Natural killer cell treated with Interleukin-12 subunit alpha and Interleukin-12 subunit beta and Interleukin-15 and Interleukin-18, amount 100 ng/mL, for 72 hours (primary cell): ENCODE measurements around the gene ANKMY1. TPM values are rescaled to one million over a fixed set of nuclear protein-coding genes. Genes with fewer than 3 reads are reported as not detected.

Experiments used
- ATAC-seq, 2 donors: fragments of 150-1000 bp; cut with Tn5 transposase in 1 of 2; sonication (Bioruptor Pico), chemical (Tn5 transposase) in 1 of 2; 2 replicates each; pipeline ENCODE4 v1.10.0; 2021
- DNase-seq: peaks from one replicate; pipeline ENCODE4 v3.0.0; 2022; ENCODE audit warnings: low spot score
- H3K27ac Mint-ChIP-seq, 2 donors: 1 replicate in 1 of 2; 2 replicates in 1 of 2; pipeline ENCODE4 v1.8.0; 2022; ENCODE audit warnings: mixed read lengths in 2 of 2, mild to moderate bottlenecking in 1 of 2, moderate library complexity in 1 of 2
- H3K27me3 Mint-ChIP-seq, 2 donors: 1 replicate in 1 of 2; 2 replicates in 1 of 2; pipeline ENCODE4 v1.8.0; 2022; ENCODE audit warnings: mixed read lengths in 2 of 2
- H3K36me3 Mint-ChIP-seq: one replicate; pipeline ENCODE4 v1.8.0; 2022; ENCODE audit warnings: mixed read lengths
- H3K4me1 Mint-ChIP-seq, 2 donors: 1 replicate in 1 of 2; 2 replicates in 1 of 2; pipeline ENCODE4 v1.8.0; 2022; ENCODE audit warnings: low read depth in 2 of 2, mixed read lengths in 2 of 2, mild to moderate bottlenecking in 1 of 2
- H3K4me3 Mint-ChIP-seq: one replicate; pipeline ENCODE4 v1.8.0; 2022; ENCODE audit warnings: mixed read lengths
- H3K9me3 Mint-ChIP-seq: 2 replicates; pipeline ENCODE4 v1.8.0; 2022; ENCODE audit warnings: mixed read lengths
- total RNA-seq, 2 donors: library from RNA; stranded (reverse); gene quantifications; one replicate each; pipeline ENCODE4 v1.2.3, GENCODE V29; 2022

The ANKMY1 gene
- total RNA-seq, 2 donors from 2014 or later: 13.0 to 40.9 TPM

DNA sequence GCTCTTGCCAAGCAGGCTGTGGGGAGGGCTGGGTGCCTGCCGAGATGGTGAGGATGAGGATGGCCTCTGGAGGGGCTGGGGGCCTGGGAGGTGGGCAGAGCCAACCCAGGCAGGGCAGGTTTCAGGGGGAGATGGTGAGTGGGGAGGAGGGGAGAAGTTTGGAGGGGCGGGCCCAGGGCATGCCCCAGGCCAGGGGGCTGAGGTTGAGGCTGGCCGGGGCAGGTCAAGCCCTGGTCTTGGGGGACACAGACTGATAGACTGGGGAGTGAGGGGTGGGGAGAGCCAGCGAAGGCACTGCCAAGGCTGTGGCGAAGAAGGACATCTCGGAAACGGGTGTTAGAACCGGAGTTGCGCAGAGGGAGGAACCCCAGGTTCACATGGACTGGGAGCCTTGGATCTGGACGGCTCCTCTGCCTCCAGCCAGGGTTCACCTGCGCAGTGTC is 41.4 kb upstream of the ANKMY1 start:
- no peak overlapping the region for H3K27ac Mint-ChIP-seq
- no peak for ATAC-seq
- H3K4me3 Mint-ChIP-seq: no peak overlapping the region
- DNase-seq: no peak
- no peaks in the 10 kb centered on the region for H3K27me3 Mint-ChIP-seq
- H3K9me3 Mint-ChIP-seq: no peaks in the 10 kb centered on the region
- no peaks in the 10 kb centered on the region for H3K4me1 Mint-ChIP-seq
- no peaks in the 10 kb centered on the region for H3K36me3 Mint-ChIP-seq

GRCh38 chr2:240598311-240598911 is 40.6 kb upstream of the ANKMY1 start:
- ATAC-seq: no peak
- DNase-seq: no peak
- Mint-ChIP-seq H3K36me3 (no peaks in the 10 kb centered on the region), H3K27ac (no peak overlapping the region), H3K27me3 (no peaks in the 10 kb centered on the region), H3K4me1 (no peaks in the 10 kb centered on the region), H3K9me3 (no peaks in the 10 kb centered on the region), H3K4me3 (no peak overlapping the region)

DNA sequence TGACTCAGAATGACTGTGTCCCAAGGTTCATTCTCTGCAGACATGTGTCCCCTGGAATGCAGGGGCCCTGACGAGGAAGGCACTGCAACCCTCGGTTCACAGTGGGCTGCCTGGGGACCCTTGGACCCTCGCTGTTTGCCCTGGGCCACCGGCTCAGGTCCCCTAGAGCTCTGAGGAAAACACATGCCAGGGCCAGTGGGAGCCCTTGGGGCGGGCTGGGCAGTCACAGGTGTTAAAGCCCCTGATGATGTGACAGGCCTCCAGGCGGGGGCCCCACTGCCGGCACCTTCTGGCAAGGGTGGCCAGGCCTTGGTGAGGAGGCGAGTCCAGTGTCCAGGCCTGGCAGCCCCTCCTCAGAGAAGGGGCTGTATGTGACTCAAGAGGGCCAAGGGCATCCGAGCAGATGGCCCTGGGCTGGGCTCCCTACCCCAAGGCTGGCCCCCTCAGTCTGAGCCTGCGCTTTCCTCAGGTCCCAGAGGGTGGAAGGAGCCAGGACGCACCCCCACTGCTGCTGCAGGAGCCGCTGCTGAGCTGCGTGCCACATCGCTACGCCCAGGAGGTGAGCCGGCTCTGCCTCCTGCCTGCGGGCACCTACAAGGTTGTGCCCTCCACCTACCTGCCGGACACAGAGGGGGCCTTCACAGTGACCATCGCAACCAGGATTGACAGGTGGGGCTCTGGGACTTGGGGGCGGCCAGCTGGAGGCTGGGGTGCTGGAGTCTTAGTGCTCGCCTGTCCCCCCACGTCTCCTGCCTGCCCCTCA is 39.8 kb upstream of the ANKMY1 start:
- Mint-ChIP-seq H3K4me1 (no peaks in the 10 kb centered on the region), H3K36me3 (no peaks in the 10 kb centered on the region), H3K27ac (no peak overlapping the region), H3K9me3 (no peaks in the 10 kb centered on the region), H3K4me3 (no peak overlapping the region), H3K27me3 (no peaks in the 10 kb centered on the region)
- DNase-seq: no peak
- no peak for ATAC-seq

- no peak overlapping the region for H3K27ac Mint-ChIP-seq
- no peaks in the 10 kb centered on the region for H3K27me3 Mint-ChIP-seq
- DNase-seq (no peak), ATAC-seq (no peak)
- H3K36me3 Mint-ChIP-seq: no peaks in the 10 kb centered on the region
- H3K4me1 Mint-ChIP-seq: no peaks in the 10 kb centered on the region
- no peaks in the 10 kb centered on the region for H3K9me3 Mint-ChIP-seq
- H3K4me3 Mint-ChIP-seq: no peak overlapping the region
Measured at GRCh38 chr2:240597054-240597418, 39.2 kb upstream of the ANKMY1 start.

GRCh38 chr2:240596491-240596931 is 38.7 kb upstream of the ANKMY1 start:
- no peak for ATAC-seq
- H3K27ac Mint-ChIP-seq: no peak overlapping the region

GRCh38 chr2:240596080-240596460 is 38.3 kb upstream of the ANKMY1 start:
- H3K4me3 Mint-ChIP-seq: no peak overlapping the region
- H3K27ac Mint-ChIP-seq: no peak overlapping the region
- H3K4me1 Mint-ChIP-seq: peaks cover 0 to 5% of the 10 kb centered on the region in 2 donors
- H3K27me3 Mint-ChIP-seq: no peaks in the 10 kb centered on the region
- ATAC-seq (no peak), DNase-seq (no peak)
- no peaks in the 10 kb centered on the region for H3K36me3 Mint-ChIP-seq
- H3K9me3 Mint-ChIP-seq: no peaks in the 10 kb centered on the region

More at GRCh38 chr2:240596491-240596931, 38.7 kb upstream of the ANKMY1 start:
- Mint-ChIP-seq H3K4me3 (no peak overlapping the region), H3K9me3 (no peaks in the 10 kb centered on the region), H3K36me3 (no peaks in the 10 kb centered on the region), H3K4me1 (peaks cover 0 to under 1% of the 10 kb centered on the region in 2 donors), H3K27me3 (no peaks in the 10 kb centered on the region)
- DNase-seq: no peak

DNA sequence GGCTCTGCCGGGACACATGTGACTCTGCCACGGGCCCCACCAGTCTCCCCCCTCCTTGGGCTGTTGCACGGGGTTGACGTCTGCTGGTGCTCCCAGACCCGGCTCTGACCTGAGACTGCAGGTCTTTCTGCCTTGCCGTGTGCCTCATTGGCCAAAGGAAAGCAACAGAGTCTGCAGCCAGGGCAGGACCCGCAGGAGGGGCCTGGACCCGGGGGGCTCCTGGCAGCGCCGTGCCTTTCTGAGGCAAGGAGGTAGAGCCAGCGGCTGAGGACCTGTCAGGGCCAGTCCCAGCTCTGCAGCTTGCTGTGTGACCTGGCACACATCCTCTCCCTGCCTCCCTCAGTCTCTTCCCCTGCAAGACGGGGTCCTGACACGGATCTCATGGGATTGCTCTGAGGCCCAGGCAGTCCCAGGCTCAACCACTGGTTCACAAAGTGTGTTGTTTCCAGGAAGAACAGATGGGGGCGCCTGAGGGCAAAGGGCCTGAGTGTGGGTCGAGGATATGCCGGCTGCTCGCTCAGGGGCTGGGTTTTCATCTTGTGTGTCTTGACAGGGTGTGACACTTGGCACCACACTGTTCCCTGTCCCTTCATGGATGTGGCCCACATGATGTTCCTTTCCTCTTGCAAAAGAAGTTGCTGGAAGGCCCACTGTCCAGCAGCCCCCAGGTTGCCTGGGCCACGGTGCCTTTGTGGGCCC is 37.7 kb upstream of the ANKMY1 start:
- H3K27ac Mint-ChIP-seq: no peak overlapping the region
- peak in 1 of 2 donors; percentile 46 for ATAC-seq
- DNase-seq: no peak
- peaks cover 0 to 5% of the 10 kb centered on the region in 2 donors for H3K4me1 Mint-ChIP-seq
- no peaks in the 10 kb centered on the region for H3K27me3 Mint-ChIP-seq
- H3K9me3 Mint-ChIP-seq: no peaks in the 10 kb centered on the region
- no peaks in the 10 kb centered on the region for H3K36me3 Mint-ChIP-seq
- no peak overlapping the region for H3K4me3 Mint-ChIP-seq

- DNase-seq (no peak), ATAC-seq (no peak)
- Mint-ChIP-seq H3K4me1 (peaks cover 0 to 5% of the 10 kb centered on the region in 2 donors), H3K4me3 (no peak overlapping the region), H3K27ac (no peak overlapping the region), H3K36me3 (no peaks in the 10 kb centered on the region), H3K27me3 (no peaks in the 10 kb centered on the region), H3K9me3 (no peaks in the 10 kb centered on the region)
Measured at GRCh38 chr2:240594511-240595380, 37.0 kb upstream of the ANKMY1 start.

- peaks cover 3 to 9% of the 10 kb centered on the region in 2 donors for H3K4me1 Mint-ChIP-seq
- no peaks in the 10 kb centered on the region for H3K36me3 Mint-ChIP-seq
- no peaks in the 10 kb centered on the region for H3K9me3 Mint-ChIP-seq
- H3K27me3 Mint-ChIP-seq: no peaks in the 10 kb centered on the region
- H3K27ac Mint-ChIP-seq: no peak overlapping the region
- DNase-seq: no peak
- ATAC-seq: no peak
- H3K4me3 Mint-ChIP-seq: no peak overlapping the region
Measured at GRCh38 chr2:240593703-240594451, 36.1 kb upstream of the ANKMY1 start.

DNA sequence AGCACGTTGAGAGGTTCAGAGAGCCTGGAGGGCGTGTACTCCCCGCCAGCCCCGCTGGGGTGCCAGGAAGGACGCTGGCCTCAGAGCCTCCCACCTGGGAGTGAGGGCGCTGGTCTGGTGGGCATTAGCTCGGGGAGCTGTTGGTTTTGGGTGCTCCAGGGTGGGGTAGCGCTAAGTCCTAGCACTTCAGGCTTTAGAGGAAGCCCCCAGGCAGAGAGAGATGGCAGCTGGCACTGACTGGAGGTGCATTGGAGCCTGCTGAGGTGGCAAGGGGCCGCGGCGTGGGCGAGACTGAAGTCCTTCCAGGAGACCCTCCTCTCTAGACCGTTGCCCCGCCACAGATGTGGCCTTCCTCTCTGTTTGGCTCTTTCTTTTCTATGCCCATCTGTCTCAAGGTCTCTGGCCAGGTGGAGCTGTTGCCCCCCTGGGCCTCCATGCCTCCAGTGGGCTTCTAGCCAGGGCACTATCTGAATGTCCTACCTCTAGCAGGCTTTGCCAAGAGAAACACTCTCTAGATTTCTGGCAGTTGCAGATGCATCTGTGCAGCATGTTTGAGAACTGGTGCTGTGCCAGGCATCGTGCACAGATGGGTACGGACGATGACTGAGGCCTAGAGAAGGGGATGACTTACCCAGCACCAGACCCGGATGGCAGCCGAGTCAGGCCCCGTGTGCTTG is 35.4 kb upstream of the ANKMY1 start:
- no peak for ATAC-seq
- H3K4me3 Mint-ChIP-seq: no peak overlapping the region
- H3K9me3 Mint-ChIP-seq: no peaks in the 10 kb centered on the region
- no peak for DNase-seq
- H3K27me3 Mint-ChIP-seq: no peaks in the 10 kb centered on the region
- H3K27ac Mint-ChIP-seq: no peak overlapping the region
- H3K4me1 Mint-ChIP-seq: peaks cover 11 to 16% of the 10 kb centered on the region in 2 donors
- no peaks in the 10 kb centered on the region for H3K36me3 Mint-ChIP-seq

- Mint-ChIP-seq H3K4me3 (no peak overlapping the region), H3K27ac (no peak overlapping the region), H3K36me3 (no peaks in the 10 kb centered on the region), H3K4me1 (peaks cover 22 to 24% of the 10 kb centered on the region in 2 donors), H3K27me3 (no peaks in the 10 kb centered on the region), H3K9me3 (no peaks in the 10 kb centered on the region)
- ATAC-seq: no peak
- no peak for DNase-seq
Measured at GRCh38 chr2:240591784-240592183, 34.0 kb upstream of the ANKMY1 start.

DNA sequence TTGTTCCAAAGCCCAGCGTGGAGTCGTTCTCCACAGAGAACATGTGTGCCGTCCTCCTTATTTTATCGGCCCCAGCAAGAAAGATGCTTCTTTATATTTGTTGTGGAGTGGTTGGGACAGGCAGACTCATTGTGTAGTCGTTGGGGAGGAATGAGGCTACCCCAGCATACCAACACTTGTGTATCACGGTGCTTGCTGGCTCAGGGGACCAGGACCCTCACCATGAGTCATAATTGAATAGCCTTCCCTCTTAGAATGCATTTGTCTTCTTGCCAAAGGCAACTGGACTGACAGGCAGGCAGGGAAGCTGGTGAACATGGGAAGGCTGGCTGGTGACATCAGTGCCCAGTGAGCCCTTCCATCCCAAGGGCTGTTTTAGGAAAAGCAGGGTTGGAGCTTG is 33.4 kb upstream of the ANKMY1 start:
- Mint-ChIP-seq H3K27ac (no peak overlapping the region), H3K4me3 (no peak overlapping the region), H3K9me3 (no peaks in the 10 kb centered on the region), H3K4me1 (peaks cover 22 to 24% of the 10 kb centered on the region in 2 donors), H3K27me3 (no peaks in the 10 kb centered on the region), H3K36me3 (no peaks in the 10 kb centered on the region)
- no peak for DNase-seq
- ATAC-seq: no peak
